HG03571 (cell line): ENCODE data around the gene GLCE.

ENCODE experiments used
- ATAC-seq: cut with Tn5 transposase; IDR thresholded peaks from one replicate; pipeline ENCODE4 v1.9.1; 2021; ENCODE audit not compliant: unreplicated experiment

Gene GLCE

DNA sequence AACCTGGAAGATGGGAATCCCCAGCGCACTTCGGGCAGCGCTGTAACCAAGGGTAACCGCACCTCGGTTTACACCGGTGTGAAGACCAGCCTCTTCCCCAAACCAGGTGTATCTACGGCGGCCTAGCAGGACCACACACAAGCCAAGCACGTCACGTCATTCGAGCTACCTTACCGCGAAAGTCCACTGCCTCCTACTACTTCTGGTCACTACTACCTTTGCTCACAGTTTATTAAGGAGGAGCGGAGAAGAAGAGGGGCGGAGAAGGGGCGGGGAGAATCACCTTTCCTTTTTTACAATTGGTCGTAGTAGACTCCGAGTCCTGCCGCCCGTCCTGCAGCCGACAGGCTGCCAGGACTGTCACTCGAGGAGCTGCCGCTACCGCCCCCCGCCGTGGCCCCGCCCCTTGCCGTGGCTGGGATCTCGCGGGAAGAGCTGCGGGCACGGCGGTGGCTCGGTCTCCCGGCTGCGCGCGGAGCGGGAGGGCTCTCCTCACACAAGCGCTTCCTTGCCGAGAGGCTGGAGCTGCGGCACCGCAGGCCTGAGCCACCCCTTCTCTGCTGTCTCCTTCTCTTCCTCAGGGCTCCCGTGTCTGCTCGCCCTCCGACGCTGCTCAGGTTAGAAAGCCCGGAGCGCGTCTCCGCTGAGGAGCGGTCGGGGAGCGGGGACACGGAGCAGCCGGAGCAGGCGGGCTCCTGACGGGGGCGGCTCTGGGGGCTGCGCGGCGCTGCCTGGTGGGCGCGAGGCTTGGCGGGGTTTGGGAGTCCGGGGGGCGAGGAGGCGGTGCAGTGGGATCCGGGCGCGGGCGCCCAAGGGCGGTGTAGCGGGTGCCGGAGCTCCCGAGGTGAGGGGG, at the start of gene GLCE:
GLCE (plus strand) TSS at position 495 of the 853 bp plus-strand sequence. CDS start 95,172 bp downstream, outside the sequence.
- peak; percentile 95 for ATAC-seq

DNA sequence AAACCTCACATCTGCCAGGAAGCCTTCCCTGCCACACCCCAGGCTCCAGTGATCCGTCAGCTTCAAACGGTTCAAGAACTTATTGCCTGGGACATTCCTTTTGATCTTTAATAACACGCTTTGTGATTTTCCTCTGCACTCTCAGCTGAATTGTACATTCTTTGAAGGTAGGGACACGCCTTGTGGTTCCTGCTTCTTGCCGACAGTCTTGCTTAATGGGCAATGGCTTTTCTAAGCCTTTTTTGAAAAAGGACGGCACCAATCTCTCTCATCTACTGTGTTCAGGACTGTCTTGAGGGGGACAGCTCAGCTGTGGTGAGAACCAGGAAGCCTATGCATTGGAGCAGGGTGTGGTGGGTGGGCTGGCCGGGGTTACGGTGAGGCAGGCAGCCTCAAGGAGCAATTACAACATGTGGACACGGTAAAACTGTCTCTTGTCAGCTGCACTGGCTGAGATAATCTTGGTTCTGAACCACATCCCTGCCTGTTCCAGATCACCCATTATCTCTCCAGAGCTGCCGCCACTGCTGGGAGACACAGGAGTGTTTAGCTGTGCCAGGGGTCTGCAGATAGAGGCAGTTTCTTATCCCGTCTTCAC, 46.0 kb upstream of the GLCE start:
- no peak for ATAC-seq

DNA sequence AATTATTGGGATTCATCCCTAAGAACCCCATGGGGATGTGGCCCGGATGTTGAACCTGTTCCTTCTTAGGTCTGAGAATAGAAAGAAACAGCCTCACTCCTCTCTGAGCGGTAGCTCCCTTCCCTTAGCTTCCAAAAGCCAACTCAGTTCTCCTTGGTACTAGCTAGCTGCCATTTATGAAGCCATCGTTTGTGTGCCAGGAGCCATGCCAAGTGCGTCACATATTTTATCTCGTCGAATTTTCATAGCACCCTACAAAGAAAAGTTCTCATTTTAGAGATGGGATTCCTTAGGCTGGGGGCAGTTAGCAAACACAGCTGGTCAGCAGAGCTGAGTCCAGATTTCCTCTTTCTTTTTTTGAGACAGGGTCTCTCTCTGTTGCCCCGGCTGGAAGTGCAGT, 45.4 kb upstream of the GLCE start:
- ATAC-seq = no peak

DNA sequence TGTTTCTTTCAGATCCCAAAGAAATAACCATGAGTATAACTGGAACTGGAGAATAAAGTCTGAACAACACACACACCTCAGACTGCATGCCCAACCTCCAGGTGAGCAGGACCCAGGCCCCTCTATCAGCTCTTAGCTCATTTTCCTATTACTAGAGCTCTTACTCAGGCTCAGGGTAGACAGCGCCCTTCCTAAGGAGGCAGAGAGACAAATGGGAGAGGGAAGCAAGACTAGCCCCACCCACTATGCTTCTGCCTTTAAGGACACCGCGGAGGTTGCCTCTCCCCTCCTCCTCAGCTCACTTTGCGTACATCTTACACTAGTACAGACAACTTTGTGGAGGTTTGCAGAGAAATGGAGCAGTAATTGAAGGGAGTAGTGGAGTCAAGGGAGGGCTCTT, 44.0 kb upstream of the GLCE start:
- ATAC-seq = no peak

DNA sequence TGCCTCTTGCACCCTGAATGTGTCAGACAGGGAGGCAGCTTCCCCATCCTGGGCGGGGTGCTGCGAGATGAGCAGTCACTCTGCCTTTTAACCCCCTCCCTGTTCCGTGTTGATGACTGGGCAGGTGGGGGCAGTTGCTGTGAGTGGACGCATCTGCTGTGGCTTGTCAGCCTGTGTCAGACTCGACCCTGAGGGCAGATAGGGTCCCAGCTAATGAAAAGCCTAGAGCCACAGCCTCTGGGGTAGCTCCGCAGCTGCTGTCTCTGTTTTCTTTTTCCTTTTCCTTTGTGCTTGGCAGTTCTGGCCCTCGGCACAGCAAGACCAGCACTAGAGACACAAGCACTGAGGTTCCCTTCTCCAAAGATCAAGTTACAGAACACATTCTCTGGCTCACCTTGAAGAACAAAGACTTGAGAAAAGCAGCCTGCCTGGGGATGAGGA, 43.0 kb upstream of the GLCE start:
- ATAC-seq = no peak

DNA sequence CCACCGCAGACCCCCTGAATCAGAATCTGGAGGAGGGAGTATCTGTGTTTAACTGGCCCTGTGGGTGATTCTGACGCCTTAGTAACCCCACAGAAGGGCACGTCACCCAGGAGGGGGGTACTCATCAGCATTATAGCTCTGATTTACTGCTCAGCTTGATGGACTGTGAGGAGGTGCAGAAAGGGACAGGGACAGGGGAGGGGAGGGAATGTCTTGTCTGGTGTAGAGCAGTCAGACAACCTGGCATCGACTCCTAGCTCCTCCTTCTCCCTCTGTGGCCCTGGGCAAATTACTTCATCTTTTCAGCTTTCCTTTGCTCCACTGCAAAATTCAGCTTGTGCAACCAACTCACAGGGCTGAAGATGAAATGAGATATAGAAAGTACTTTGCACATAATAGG, 42.3 kb upstream of the GLCE start:
- ATAC-seq = no peak

DNA sequence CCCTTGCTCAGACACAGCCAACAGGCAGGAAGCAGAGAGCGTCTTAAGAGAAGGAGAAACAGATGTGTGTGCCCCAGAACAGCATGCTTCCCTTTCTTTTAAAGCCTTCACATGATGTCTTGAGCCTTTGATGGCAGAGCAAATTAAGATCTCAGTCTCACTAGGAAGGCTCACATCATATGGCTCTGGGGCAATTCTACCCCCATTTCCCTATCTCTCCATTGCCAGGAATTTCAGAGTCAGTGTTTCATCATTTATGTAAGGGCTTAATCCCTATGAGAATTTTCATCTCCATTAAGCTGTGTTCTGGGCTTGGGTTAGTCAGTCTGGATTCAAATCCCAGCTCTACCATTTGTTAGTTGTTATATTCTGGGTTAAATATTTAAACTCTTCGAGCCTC, 41.4 kb upstream of the GLCE start:
- no peak for ATAC-seq

DNA sequence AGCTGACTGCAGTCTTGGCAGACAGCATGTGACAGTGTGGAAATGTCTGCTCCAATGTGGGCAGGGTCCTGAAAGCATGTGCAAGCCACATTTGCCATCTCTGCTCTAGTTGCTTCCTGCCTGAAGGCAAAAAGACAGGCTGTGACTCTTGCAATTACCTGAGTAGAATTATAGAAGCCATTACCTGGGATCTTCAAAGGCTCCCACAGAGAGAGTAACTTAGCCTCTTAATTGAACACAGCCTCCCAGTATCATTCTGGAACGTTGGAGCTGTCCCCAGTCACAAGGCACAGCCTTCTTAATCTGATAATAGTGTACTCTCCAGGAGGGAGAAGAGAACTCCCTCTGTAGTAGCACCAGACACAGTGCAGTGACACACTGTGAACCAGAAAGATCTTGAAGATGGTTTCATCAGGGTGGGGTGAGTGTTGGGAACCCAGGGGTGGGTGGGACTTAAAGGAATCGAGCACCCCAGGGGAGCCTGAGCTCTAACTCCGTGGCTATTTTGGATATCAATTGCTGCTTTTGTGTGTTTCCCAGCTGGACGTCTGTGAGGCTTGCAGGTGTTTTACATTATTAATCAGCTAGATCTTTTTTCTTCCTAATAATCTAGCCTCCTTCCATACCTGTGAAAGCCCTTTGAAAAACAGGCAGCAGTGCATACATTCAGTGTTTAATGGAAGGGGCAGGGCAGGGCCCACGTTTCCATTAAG, 40.6 kb upstream of the GLCE start:
- ATAC-seq = no peak

DNA sequence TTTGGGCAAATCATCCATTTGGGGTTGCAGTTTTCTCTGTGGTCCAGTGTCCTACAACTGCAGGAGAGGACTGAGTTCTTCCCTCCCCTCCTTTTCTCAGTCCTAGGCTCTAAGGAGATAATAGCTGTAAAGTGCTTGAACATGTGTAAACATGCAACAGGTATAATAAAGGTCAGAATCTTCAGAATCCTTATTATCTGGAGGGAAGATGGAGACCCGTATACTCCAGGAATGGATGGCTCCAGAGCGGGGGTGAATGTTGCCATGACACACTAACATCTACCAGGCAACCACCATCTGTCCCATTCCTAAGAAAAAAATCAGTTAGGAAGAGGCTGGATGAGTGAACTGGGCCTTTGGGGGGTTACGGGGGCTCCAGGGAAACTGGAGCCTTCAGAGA, 39.7 kb upstream of the GLCE start:
- ATAC-seq = no peak

DNA sequence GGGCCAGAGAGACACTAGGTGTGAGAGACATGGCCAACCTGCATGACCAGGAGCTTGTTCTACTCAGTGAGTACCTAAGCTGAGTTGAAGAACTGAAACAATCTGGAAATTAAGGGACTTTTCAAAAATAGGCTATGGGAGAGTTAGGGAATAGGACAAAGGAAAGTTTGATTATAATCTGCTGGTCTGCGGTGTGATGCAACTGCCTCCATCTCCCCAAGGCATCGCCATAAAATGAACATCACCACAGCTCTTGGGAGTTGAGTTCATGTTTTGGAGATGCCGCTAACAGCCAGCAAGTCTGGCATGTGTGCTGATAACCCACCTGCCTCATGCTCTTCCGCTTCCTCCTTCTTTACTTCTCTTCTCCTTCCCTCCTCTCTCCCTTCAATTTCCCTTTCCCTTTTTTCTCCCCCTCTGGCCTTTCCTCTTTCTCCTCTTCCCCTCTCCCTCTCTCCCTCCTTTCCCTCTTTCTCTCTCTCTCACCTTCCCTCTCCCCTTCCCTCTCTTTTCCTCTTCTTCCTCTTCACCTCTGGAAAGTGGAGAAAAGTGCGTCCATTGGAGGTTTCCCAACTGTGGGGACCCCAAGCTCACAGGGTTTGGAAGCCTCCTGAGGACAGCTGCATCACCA, 39.1 kb upstream of the GLCE start:
- ATAC-seq = no peak

DNA sequence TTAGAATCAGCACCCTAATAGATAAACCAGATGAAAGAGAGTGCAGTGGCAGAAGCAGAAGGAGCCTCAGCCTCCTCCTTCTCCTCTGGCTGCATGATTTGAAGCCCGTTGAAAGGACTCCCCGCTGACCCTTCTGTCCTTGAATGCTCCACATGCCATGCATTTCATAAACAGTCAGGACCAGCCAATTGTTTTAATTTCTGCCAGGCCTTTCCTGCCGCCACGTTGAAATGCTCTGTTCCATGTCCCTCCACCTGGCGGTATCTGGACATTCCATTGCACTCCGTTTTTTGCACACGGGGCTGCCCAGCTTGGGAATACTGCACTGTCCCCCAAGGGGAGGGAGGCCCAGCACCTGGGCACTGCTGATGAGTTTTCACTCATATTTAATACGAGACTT, 35.2 kb upstream of the GLCE start:
- no peak for ATAC-seq

DNA sequence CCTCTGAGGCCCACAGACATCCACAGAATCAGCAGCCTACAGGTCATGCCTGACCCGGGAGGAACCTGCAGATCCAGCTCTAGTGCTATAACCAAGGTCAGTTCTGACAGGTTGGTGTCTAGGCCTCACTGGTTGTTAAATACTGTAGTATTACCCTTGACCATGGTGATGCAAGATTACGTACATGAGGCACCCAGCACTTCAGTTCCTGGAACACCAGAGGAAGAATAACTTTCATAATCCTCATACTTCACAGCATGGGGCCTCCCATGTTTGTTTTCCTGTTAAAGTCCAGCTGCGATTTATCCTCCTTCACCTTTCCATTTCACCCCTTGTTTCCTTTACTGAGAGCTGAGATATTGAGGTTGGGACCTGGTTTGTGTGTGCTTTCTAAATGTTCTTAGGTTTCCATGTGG, 34.4 kb upstream of the GLCE start:
- no peak for ATAC-seq

DNA sequence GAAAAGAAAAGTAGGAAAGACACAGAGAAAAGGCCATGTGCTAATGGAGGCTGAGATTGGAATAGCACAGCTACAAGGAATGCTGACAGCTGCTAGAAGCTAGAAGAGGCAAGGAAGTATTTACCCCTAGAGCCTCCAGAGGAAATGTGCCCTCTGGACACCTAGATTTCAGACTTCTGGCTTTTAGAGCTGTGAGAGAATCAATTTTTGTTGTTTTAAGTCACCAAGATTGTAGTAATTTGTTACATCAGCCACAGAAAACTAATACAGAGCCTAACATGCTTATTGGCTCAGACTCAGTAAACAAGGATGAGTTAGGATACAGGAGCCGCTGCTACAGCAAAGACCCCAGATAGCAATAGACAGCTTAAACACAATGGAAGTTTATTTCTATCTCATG, 33.1 kb upstream of the GLCE start:
- ATAC-seq = no peak

DNA sequence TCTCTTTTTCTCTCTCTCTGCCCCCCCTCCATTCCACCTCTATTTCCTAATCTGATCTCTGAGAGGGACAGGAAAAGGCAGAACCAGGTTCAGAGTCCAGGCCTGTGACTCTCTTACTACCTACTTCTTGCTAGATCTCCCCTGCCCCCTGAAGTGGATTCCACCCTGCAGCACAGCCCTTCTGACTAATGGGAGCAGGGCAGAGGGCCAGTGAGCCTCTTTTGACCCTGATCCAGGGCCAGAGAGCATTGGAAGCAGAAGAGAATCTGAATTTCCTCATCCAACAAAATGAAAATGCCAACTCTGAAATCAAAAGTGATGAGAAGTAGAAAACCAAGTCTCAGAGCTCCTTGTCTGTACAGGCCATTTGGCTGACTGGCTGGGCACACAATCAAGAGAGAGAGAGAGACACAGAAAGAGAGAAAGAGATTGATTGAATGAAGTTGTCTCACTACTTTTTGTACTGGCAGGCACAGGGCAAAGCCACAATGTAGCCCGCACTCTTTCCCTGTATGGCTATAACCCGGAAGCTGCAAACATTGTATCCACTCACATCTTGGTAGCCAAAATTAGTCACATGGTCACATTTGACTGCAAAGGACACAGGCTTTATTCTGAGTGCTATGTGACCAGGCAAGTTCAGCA, 31.6 kb upstream of the GLCE start:
- no peak for ATAC-seq

DNA sequence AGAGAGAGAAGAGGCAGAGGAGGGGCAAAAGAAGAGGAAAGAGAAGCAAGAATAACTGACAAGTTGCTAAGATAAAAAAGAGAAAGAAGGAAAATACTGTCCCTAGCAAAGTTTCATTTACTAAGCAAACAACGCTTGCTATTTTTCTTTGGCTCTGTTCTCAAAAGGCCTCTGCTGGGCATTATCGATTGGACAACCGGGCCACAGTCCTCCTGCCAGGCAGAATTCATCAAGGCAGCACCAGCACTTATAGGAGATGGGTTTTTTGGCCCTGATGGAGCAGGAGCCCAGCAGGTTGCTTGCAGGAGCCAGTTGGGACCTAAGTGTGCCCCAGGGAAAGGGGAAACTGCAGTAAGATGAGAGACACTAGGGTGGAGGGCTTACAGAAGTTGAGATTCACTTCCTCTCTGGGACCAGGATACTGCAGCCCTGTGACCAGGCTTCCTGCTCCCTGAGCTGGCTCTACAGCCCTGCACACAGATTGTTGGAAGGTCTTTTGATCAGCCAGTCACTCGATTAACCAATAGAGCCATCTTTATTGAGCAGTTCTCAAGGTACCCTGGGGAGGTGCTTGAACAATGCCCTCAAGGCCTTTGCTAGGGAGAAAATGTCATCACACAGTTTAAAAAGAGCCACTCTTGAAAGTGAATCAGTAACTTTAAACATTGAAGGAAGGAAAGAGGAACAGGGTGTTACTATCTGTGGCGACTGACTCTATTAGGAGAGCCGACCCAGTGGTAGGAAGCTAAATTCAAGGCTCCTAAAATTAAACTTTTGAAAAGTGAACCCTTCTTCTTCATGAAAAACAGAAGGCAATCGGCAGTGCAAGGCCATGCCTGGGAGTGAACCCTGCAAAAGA, 28.8 kb upstream of the GLCE start:
- ATAC-seq = no peak

DNA sequence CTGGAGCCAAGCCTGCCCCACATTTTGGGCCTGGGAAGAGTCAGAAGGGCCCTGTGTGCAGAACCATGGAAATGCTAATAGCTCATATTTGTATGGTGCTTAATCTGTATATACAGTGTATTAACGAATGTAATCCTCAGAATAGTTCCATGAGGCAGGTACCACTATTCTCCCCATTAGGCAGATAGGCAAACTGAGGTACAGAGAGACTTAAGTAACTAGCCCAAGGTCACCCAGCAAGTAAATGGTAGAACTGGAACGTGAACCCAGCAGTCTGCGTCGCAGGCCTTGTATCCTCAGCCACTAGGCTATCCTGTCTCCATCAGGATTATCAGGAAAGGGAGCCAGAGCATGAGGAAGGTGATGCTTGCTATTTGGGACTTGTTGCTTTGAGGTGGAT, 28.0 kb upstream of the GLCE start:
- no peak for ATAC-seq

DNA sequence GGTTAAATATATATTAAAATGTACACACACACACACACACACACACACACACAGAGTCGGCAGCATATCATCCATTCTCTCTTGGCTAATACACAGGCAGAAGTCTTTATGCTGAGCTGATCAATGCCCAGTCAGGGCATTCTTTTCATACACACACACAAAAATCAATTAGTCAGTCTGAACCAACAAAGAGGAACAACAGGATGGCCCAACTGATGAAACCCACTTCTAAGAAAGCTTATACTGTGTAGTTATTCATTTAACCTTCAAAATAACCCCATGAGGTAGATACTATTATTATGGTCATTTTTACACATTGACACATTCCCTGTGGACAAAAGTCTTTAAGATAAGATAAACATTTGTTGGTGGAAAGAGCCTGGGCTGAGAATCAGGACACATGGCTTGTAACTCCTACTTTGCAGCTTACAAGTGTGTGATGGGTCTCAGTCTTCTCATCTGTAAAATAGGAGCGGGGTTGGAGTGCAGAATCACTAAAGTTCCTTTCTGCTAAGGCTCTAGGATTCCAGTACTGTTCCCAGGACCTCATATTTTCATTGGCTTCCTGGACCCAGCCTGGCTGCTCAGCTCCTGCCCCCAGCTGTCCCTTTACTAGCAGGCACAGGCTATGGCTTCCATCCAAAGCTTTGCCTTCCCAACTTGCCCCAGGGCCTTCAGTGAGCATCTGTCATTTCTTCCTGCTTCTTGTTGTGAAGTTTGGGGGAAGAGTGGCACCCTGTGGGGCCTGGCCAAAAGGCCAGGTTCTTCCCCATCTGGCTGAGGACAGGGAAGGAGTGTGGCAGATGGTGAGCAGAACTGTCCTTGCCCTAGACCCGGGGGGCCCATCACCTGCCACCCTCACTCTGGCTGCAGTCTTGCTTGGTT, 27.2 kb upstream of the GLCE start:
- ATAC-seq = no peak

DNA sequence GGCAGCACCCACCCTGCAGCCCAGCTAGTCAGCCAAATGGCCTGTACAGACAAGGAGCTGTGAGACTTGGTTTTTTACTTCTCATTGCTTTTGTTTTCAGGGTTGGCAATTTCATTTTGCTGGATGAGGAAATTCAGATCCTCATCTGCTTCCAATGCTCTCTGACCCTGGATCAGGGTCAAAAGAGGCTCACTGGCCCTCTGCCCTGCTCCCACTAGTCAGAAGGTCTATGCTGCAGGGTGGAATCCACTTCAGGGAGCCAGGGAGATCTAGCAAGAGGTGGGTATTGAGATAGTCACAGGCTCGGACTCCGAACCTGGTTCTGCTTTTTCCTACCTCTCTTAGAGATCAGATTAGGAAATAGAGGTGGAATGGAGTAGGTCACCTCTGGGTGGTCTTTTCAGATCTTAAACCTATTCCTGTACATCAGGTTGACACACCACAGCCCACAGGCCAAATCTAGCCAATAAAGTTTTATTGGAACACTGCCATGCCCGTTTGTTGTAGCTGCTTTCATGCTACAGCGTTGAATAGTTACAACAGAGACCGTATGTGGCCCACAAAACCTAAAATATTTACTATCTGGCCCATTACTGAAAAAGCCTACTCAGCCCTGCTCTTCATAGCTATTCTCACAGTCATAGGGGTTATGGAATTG, 26.4 kb upstream of the GLCE start:
- ATAC-seq = no peak

DNA sequence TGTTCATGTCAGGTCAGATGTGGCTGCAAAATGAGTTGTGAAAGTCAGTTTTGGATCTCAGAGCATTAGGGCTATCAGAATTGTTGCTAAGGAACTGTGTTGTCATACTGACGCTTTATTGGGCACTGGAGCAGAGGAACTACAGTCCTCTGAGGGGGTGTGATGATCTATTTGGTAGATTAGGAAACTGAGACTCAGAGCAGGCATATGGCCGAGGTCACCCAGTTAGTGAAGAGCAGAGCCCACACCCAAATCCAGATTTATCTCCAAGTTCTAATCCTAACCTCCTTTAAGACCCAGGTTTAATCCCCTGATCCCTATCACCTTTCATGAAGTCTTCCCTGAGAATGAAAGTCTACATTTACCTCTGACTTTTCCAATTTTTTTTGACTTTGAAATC, 25.6 kb upstream of the GLCE start:
- no peak for ATAC-seq
